Measurements from ENCODE around the gene RAPGEF1.

DNA sequence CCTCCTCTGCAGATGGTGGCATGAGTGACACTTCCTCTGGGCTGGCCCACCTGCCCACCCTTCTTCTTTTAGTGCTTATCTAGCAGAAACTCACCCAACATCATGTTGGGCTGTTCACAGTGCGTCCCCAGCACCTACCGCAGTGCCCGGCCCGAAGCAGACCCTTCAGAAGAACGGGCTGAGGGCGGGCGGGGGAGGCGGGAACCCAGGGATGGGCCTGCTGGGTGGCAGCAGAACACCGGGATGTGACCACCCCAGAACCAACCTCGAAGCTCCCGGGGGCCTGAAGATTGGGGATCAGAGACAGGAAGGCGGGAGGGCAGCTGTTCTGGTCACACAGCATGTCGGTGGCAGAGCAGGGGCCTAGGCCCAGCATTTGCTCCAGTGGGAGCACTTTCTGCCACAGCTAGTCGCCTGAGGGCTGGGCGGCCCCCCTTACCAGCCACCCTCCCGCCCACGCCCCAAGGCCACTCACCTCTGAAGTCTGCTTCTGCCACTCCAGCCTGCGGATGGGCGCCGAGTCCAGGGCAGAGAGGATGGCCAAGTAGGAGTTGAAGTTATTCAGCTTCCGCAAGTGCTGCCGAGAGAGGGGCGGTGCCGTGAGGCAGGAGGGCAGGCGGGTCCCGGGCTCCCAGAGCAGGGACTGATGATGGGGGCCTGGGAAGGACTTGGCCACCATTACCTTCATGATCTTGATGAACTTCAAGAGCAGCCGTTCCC lies 155.9 kb downstream of the RAPGEF1 start:
- TF ChIP-seq SUZ12 (IDR thresholded peaks at IDR 0.05; ENCODE audit: extremely low read depth, insufficient read depth, insufficient read length) (no peak), YY1 (IDR thresholded peaks at IDR 0.05; ENCODE audit: insufficient read depth, insufficient read length) (no peak), ZNF274 (IDR thresholded peaks at IDR 0.05; ENCODE audit: low read depth, low read length) (no peak)

All from NT2/D1 (cell line).